CD14-positive monocyte (primary cell): ENCODE results near the gene NTNG1. TPM values are rescaled to one million over a fixed set of nuclear protein-coding genes. Genes with fewer than 3 reads are reported as not detected.
A peak's percentile ranks its signal among the peaks of the same experiment; 100 is the strongest.

Experiments used
- DNase-seq, 3 donors: peaks; one replicate each; pipeline ENCODE4 v3.0.0-alpha.2; 2011 to 2022
- H2AFZ ChIP-seq: 2 replicates; pipeline ENCODE4 v1.6.0; 2012; ENCODE audit warnings: mild to moderate bottlenecking, low read depth, low read length, inconsistent platforms; ENCODE audit not compliant: insufficient read depth, poor library complexity, severe bottlenecking
- H3K27ac ChIP-seq, 2 donors: 1 replicate in 1 of 2; 2 replicates in 1 of 2; pipeline ENCODE4 v1.5.1; 2012 to 2013; ENCODE audit warnings: low read length in 2 of 2, control low read depth in 1 of 2, inconsistent platforms in 1 of 2, low read depth in 1 of 2, mild to moderate bottlenecking in 1 of 2
- H3K27me3 ChIP-seq, 2 donors: one replicate each; pipeline versions ENCODE4 v1.6.0 to v1.6.1; 2011 to 2013; ENCODE audit warnings: low read length in 2 of 2; ENCODE audit not compliant: control insufficient read depth in 2 of 2, insufficient read depth in 2 of 2
- H3K36me3 ChIP-seq, 2 donors: replicated peaks in 1 of 2; 1 replicate in 1 of 2; 2 replicates in 1 of 2; pipeline versions ENCODE4 v1.5.1 to v1.6.1; 2012 to 2013; ENCODE audit warnings: low read length in 2 of 2, control low read depth in 1 of 2, inconsistent platforms in 1 of 2, mild to moderate bottlenecking in 1 of 2; ENCODE audit not compliant: insufficient read depth in 2 of 2, control insufficient read depth in 1 of 2
- H3K4me1 ChIP-seq, 2 donors: 1 replicate in 1 of 2; 2 replicates in 1 of 2; pipeline versions ENCODE4 v1.5.1 to v1.6.1; 2012 to 2013; ENCODE audit warnings: low read length in 2 of 2, control low read depth in 1 of 2, inconsistent platforms in 1 of 2, mild to moderate bottlenecking in 1 of 2, moderate library complexity in 1 of 2; ENCODE audit not compliant: insufficient read depth in 2 of 2, control insufficient read depth in 1 of 2
- H3K4me2 ChIP-seq: replicated peaks from 2 replicates; pipeline ENCODE3; 2012; ENCODE audit warnings: low read length, moderate library complexity, mild to moderate bottlenecking; ENCODE audit not compliant: poor library complexity, severe bottlenecking; ENCODE audit errors: extremely low read depth
- H3K4me3 ChIP-seq, 3 experiments: fragments of 200-600 bp in 1 of 3; sonication (generic) in 1 of 3; replicated peaks in 1 of 3; 1 replicate in 2 of 3; 2 replicates in 1 of 3; pipeline ENCODE4 v1.5.1; 2011 to 2013; ENCODE audit warnings: low read length in 3 of 3, mild to moderate bottlenecking in 3 of 3, control low read depth in 2 of 3, low read depth in 2 of 3, inconsistent platforms in 1 of 3, moderate library complexity in 1 of 3
- H3K79me2 ChIP-seq: 2 replicates; pipeline ENCODE4 v1.6.0; 2012; ENCODE audit warnings: mild to moderate bottlenecking, control low read depth, inconsistent platforms, low read length, moderate library complexity; ENCODE audit not compliant: insufficient read depth
- H3K9ac ChIP-seq: 2 replicates; pipeline ENCODE4 v1.6.0; 2017; ENCODE audit warnings: low read length, mild to moderate bottlenecking; ENCODE audit not compliant: insufficient read depth, poor library complexity, severe bottlenecking
- H3K9me3 ChIP-seq, 2 donors: replicated peaks in 1 of 2; 1 replicate in 1 of 2; 2 replicates in 1 of 2; pipeline versions ENCODE4 v1.5.1 to v1.6.1; 2012 to 2013; ENCODE audit warnings: low read length in 2 of 2, control low read depth in 1 of 2; ENCODE audit not compliant: control insufficient read depth in 1 of 2, insufficient read depth in 1 of 2
- H4K20me1 ChIP-seq: 2 replicates; pipeline ENCODE4 v1.6.0; 2012; ENCODE audit warnings: mild to moderate bottlenecking, low read length, control low read depth, moderate library complexity; ENCODE audit not compliant: insufficient read depth
- H3K27ac Mint-ChIP-seq, 7 donors: one replicate each; pipeline ENCODE4 v1.8.0; 2020; ENCODE audit warnings: mild to moderate bottlenecking in 7 of 7, mixed read lengths in 7 of 7, moderate library complexity in 6 of 7, inconsistent platforms in 2 of 7
- H3K27me3 Mint-ChIP-seq, 3 donors: one replicate each; pipeline ENCODE4 v1.8.0; 2021 to 2022; ENCODE audit warnings: low read depth in 3 of 3, mild to moderate bottlenecking in 3 of 3, mixed read lengths in 3 of 3, moderate library complexity in 3 of 3, inconsistent platforms in 1 of 3
- H3K36me3 Mint-ChIP-seq, 2 donors: one replicate each; pipeline ENCODE4 v1.8.0; 2020; ENCODE audit warnings: mixed read lengths in 2 of 2, inconsistent platforms in 1 of 2, mild to moderate bottlenecking in 1 of 2
- H3K4me1 Mint-ChIP-seq: one replicate; pipeline ENCODE4 v1.8.0; 2020; ENCODE audit warnings: mild to moderate bottlenecking, mixed read lengths
- H3K4me3 Mint-ChIP-seq, 2 donors: one replicate each; pipeline ENCODE4 v1.8.0; 2020; ENCODE audit warnings: mild to moderate bottlenecking in 2 of 2, mixed read lengths in 2 of 2, moderate library complexity in 1 of 2
- H3K9me3 Mint-ChIP-seq, 7 donors: one replicate each; pipeline ENCODE4 v1.8.0; 2020 to 2022; ENCODE audit warnings: mixed read lengths in 7 of 7, mild to moderate bottlenecking in 6 of 7, moderate library complexity in 6 of 7, inconsistent platforms in 2 of 7
- WGBS: methylation state at CpG from one replicate; pipeline ENCODE4 v1.1.5; 2013; ENCODE audit warnings: missing lambda C conversion rate; ENCODE audit not compliant: insufficient coverage; 5-methylcytosine and 5-hydroxymethylcytosine counted together
- intact Hi-C, 2 donors: fragments of 100-400 bp; cut with micrococcal nuclease; formaldehyde crosslinking; loops; one replicate each; pipeline versions ENCODE4 v1.15.0 to v1.15.1; 2023
- polyA plus RNA-seq, 3 donors: library from polyadenylated mRNA; depleted of rRNA in 1 of 3; unstranded in 2 of 3; stranded (reverse) in 1 of 3; fragments of 300-500 nt in 2 of 3; fragments of >200 nt in 1 of 3; fragmentation: Illumina TruSeq in 2 of 3; gene quantifications; 1 replicate in 2 of 3; 2 replicates in 1 of 3; pipeline ENCODE4 v1.2.3, GENCODE V29; 2012 to 2021
- TF ChIP-seq, protein P1 (sequence below): fragments of 200-600 bp; IDR thresholded peaks from one replicate; pipeline ENCODE4 v1.8.0; 2022; ENCODE audit warnings: antibody characterized with exemption, mild to moderate bottlenecking

NTNG1 gene
- polyA plus RNA-seq, 3 donors: not detected

DNA sequence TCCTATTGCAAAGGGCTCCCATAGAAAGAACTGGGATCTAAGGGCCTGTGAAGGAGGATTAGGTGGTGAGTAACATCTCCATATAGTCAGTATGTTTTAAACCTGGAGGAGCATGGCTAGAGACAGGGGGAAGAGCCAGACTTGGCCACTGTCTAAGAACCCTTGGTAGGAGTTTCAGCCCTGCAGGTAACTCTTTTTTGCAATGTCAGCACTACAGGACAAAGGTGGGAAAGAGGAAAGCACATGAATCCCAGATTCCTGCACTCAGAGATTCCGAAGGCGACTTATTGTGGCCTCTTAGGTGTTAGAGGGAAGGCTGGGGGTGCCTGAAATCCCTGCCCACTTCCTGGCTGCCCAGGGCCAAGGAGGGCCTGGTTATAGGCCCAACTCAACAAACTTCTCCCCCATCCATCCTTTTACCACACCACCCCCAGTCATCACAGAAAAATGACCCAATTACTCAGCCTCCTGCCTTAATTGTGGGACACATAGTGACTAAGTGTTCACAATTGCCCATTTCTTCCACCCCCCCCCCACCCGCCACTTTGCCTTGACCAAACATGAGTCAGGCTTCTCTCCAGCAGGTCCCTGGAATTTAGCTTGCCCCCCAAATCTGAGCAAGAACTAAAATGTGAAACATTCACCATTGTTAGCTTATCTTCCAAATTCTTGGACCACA, 1.9 kb upstream of the NTNG1 start:
- no peaks in the 10 kb centered on the region for H3K36me3 Mint-ChIP-seq
- peaks cover 45 to 65% of the 10 kb centered on the region in 2 donors for H3K27me3 ChIP-seq
- no peak overlapping the region for H3K27ac ChIP-seq
- H3K4me2 ChIP-seq: no peak overlapping the region
- H3K9me3 ChIP-seq: peaks cover 0 to 17% of the 10 kb centered on the region in 2 donors
- peaks cover 15% of the 10 kb centered on the region for H3K4me1 Mint-ChIP-seq
- no peak overlapping the region for H3K27ac Mint-ChIP-seq
- peaks cover 0 to 16% (median 9%) of the 10 kb centered on the region in 7 donors for H3K9me3 Mint-ChIP-seq
- H3K27me3 Mint-ChIP-seq: peaks cover 50 to 58% (median 52%) of the 10 kb centered on the region in 3 donors
- H3K4me1 ChIP-seq: peaks cover 5 to 6% of the 10 kb centered on the region in 2 donors
- no CpG with 5 or more reads among the region's 3 CpGs for WGBS
- no peak overlapping the region for H2AFZ ChIP-seq
- H3K4me3 Mint-ChIP-seq: peak overlapping the region in 1 of 2 donors; percentile 87
- intact Hi-C loops: no loop called here
- no peaks in the 10 kb centered on the region for H3K36me3 ChIP-seq
- no peak overlapping the region for H3K9ac ChIP-seq
- H4K20me1 ChIP-seq: no peaks in the 10 kb centered on the region
- no peak overlapping the region for H3K4me3 ChIP-seq
- no peak for DNase-seq
- H3K79me2 ChIP-seq: no peaks in the 10 kb centered on the region
- TF ChIP-seq, protein P1, sequence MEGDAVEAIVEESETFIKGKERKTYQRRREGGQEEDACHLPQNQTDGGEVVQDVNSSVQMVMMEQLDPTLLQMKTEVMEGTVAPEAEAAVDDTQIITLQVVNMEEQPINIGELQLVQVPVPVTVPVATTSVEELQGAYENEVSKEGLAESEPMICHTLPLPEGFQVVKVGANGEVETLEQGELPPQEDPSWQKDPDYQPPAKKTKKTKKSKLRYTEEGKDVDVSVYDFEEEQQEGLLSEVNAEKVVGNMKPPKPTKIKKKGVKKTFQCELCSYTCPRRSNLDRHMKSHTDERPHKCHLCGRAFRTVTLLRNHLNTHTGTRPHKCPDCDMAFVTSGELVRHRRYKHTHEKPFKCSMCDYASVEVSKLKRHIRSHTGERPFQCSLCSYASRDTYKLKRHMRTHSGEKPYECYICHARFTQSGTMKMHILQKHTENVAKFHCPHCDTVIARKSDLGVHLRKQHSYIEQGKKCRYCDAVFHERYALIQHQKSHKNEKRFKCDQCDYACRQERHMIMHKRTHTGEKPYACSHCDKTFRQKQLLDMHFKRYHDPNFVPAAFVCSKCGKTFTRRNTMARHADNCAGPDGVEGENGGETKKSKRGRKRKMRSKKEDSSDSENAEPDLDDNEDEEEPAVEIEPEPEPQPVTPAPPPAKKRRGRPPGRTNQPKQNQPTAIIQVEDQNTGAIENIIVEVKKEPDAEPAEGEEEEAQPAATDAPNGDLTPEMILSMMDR: no peak

- no peaks in the 10 kb centered on the region for H4K20me1 ChIP-seq
- Mint-ChIP-seq H3K4me3 (peak overlapping the region; percentile 56 to 87), H3K4me1 (peaks cover 15% of the 10 kb centered on the region), H3K27ac (no peak overlapping the region), H3K36me3 (no peaks in the 10 kb centered on the region), H3K27me3 (peaks cover 50 to 61% (median 55%) of the 10 kb centered on the region in 3 donors), H3K9me3 (peaks cover 0 to 16% (median 9%) of the 10 kb centered on the region in 7 donors)
- H3K4me1 ChIP-seq: peaks cover 5 to 6% of the 10 kb centered on the region in 2 donors
- H3K27ac ChIP-seq: no peak overlapping the region
- peak overlapping the region; percentile 37 for H3K4me2 ChIP-seq
- H3K9ac ChIP-seq: no peak overlapping the region
- H3K27me3 ChIP-seq: peaks cover 50 to 76% of the 10 kb centered on the region in 2 donors
- no peak for DNase-seq
- intact Hi-C loops: no loop called here
- H3K79me2 ChIP-seq: no peaks in the 10 kb centered on the region
- peak overlapping the region; percentile 21 for H2AFZ ChIP-seq
- peak overlapping the region in 1 of 3 experiments; percentile 34 for H3K4me3 ChIP-seq
- no peaks in the 10 kb centered on the region for H3K36me3 ChIP-seq
- 0% methylated on average over 50 of the region's 53 CpGs for WGBS
- TF ChIP-seq, protein P1: no peak
- peaks cover 0 to 17% of the 10 kb centered on the region in 2 donors for H3K9me3 ChIP-seq
Measured at GRCh38 chr1:107139833-107140702, 771 bp upstream of the NTNG1 start.
